Epidermal melanocyte (primary cell): ENCODE measurements around the gene SUPT3H.

Source experiments
- DNase-seq: peaks from one replicate; pipeline ENCODE4 v3.0.0; 2011; ENCODE audit warnings: low spot score; ENCODE audit not compliant: insufficient read length

SUPT3H gene

DNA sequence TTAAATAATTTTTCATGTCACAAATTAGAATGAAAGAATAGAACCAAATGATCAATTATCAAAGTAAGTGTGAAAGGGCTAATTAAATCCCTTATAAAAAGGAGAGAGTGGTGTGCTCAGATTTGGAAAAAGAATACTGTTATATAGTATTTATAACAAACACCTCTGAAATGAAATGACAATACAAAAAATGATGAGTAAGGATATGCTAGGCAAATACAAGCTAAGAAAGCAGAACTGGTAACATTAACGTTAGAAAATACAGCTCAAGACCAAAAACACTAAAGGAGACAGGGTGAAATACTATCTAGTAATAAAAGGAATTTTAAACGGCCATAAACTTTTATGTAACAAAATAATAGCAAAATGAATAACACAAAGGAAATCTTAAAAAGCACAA lies 373.8 kb downstream of the SUPT3H start:
- no peak for DNase-seq

DNA sequence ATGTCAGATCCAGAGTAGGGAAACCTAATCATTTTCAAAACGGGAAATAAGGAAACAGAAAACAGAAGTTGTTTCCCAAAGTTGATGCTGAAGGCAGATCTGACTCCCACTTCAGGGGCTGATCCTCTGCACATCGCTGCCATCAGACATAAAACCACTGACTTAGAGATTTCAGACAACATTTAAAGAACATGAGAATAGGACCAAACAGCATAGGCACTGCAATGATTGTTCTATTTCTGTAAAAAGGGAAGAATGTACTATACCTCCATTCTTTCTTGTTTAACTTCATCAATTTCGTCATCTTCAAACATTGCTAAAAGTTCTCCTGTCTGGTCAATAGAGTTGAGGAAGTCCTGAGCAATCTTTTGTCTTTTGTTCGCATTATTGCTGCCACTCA lies 374.3 kb downstream of the SUPT3H start:
- no peak for DNase-seq

DNA sequence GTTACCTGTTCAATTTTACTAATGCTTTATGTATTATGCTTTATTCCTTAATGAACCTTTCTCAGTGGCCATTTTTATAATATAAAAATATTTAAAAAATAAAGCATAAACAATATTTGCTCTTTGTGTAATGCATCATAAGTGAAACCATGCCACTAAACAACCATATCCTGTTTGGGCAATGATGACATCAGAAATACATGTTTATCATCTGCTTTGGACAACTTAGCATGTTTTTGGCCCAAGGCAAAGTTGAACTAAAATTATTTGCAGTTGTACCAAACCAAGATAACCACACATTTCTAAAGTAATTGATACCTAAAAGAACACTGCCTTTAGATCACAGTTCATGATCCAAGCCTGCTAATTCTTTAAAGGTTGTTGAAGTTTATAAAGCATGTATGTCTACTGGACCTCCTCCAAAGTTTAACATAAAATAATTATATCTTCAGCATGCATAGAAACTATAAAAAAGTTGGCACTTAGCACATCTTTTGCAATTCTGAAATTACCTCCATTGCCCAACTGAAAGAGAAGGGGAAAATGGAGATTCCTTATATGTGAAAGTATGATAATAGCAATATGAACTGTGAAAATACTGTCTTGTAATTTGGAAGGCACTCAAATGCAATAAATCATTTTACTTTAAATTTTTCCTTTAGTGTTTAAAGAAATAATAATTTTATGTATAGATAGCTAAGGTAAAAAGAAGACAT lies 375.2 kb downstream of the SUPT3H start:
- no peak for DNase-seq

DNA sequence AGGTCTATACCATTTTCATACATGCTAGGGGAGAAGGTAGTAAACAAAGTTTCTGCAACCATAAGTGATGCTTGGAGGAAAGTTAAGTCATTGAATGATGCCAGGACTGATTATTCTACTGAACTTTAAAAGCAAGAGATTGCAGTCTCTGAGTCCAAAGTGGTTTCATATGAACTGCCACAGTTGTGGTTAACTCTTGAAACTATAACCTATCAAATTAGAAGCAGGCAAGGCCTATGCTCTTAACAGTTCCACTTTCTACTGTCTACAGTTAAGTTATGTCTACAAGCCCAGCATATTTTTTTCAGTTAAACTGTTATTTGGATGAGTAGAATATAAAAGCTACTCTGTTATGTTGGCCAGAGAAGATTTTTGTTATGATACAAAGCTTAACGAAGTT lies 376.1 kb downstream of the SUPT3H start:
- DNase-seq: no peak

DNA sequence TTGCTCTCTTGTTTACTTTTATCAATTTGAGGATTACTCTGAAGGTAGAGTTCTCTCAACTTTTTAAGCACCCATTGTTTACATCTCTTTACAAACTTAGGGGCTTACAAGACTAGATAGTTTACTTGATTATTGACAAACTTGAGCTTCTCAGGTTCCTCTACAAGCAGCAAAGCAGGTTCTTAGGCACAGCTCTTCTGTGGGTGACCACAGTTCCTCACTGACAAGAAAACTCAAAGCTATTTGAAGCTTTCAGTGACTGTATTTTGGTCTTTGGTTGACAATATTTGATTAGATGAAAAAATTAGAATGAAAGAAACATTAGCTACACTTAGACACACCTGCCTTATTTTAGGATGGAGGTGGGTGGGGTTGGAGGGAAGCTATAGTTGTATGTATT lies 376.9 kb downstream of the SUPT3H start:
- no peak for DNase-seq

DNA sequence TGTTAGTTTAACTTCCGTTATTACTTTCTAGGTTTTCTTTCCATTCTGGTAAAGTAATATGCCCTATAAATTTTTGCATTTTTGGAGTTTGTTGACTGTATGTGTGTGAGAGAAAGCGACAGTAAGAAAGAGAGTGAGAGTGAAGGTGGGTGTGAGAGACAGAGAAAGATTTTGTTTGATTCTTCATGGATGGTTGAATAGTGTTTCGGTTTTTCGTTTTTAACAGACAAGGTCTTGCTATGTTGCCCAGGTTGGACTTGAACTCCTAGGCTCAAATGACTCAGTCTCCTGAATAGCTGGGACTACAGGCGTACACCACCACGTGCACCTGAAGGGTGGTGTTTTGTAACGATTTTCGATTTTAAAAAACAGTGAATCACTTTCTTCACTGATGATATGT lies 378.7 kb downstream of the SUPT3H start:
- DNase-seq: no peak

DNA sequence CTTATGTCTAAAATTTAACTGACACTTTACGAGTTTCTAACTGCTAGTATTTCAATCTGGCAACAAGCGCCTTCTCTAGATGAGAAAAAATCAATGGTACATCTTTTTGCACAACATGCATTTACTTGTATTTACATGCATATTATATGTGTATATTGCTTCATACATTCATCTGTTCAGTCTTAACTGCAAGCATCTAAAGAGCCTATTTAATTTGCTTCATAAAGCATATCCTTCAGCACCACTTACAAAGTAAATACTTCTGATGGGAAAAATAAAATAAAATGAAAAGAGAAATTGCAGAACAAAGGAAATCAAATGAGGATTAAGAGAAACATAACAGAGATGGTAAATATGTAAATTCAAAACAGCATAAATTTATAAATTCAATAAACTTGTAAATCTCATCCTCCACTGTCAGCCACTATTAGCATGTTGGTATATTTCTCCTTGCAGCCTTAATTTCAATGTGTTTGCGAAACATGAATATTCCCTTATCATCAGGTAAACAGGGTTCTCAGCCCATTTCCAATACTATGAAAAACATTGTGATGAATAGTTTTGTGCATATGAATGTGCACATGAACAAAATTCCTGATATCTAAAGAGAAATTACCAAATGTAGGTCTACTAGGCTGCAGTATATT lies 382.1 kb downstream of the SUPT3H start:
- no peak for DNase-seq

DNA sequence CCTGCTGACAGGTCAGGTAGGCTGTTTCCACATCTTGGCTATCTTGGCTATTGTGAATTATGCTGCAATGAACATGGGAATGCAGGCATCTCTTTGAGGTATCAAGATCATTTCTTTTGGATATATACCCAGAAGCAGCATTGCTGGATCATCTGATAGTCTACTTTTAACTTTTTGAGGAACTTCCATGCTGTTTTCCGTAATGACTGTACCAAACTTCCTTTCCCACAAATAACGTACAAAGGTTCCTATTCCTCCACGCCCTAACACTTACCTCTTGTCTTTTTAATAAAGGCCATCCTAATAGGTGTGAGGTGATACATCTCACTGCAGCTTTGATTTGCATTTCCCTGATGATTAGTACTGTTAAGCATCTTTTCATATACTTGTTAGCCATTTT lies 388.3 kb downstream of the SUPT3H start:
- DNase-seq: no peak

DNA sequence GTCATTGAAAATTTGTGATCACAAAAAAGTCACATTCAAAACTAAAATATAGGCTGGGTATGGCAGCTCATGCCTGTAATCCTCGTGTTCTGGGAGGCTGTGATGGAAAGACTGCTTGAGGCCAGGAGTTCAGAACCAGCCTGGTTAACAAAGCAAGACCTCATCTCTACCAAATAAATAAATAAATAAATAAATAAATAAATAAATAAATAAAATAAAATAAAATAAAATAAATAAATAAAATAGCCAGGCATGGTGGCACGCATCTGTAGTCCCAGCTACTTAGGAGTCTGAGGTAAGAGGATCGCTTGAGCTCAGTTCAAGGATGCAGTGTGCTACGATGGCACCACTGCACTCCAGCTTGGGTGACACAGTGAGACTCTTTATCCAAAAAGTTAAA lies 392.7 kb downstream of the SUPT3H start:
- no peak for DNase-seq

DNA sequence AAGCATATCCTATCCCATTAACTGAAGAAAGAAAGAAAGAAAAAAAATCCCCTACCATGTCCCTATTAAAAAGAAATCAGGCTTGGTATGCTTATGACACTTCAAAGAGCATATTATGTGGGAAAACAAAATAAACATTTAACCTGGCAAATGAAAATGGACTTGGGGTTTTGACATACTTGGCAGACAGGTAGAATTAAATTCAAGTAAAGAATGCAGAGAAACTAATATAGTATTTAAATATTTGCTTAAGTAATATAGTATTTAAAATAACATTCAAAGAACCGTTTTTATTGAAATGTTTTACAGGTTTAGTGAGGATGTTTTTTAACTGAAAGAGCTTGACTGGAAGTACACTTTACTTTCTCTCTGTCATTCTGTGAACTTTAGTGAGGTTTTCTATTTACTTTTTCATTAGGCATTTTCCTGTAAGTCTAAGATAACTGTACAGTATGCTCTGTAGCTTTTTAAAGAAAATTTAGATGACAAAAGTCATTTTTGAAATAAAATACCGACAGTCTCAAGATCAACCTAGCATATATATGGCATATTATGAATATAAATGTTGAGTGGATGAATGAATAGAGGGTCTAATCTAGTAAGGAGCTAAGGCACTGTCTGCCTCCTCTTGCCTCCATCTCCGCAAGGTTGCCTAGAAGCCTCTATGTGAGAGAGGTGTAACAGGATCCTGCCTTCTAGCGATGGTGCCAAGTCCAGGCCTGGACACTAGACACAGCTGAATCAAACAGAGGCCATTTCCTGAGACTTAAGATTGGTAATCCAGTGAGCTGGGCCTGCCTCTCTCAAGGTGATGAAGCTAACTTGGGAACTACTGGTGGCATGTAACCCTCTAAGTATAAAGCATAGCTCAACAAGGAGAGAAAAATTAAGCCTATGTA lies 394.0 kb downstream of the SUPT3H start:
- no peak for DNase-seq

DNA sequence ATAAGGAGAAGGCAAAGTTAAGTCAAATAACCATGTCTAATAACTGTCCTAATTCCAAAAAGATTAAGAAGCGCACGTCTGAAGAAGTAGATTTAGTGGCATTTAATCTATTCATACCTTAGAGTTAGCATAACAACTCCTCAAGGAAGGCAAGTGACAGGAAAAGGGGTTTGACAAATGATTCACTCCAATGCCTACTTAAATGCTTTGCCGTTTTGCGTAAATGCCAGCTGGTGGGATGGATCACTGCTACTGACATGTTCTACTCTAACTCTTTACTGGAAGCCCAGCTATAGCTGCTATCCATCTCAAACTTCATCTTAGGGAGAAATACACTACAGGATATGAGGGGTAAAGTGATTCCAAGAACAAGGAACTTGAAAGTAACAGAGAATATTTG lies 396.9 kb downstream of the SUPT3H start:
- no peak for DNase-seq

DNA sequence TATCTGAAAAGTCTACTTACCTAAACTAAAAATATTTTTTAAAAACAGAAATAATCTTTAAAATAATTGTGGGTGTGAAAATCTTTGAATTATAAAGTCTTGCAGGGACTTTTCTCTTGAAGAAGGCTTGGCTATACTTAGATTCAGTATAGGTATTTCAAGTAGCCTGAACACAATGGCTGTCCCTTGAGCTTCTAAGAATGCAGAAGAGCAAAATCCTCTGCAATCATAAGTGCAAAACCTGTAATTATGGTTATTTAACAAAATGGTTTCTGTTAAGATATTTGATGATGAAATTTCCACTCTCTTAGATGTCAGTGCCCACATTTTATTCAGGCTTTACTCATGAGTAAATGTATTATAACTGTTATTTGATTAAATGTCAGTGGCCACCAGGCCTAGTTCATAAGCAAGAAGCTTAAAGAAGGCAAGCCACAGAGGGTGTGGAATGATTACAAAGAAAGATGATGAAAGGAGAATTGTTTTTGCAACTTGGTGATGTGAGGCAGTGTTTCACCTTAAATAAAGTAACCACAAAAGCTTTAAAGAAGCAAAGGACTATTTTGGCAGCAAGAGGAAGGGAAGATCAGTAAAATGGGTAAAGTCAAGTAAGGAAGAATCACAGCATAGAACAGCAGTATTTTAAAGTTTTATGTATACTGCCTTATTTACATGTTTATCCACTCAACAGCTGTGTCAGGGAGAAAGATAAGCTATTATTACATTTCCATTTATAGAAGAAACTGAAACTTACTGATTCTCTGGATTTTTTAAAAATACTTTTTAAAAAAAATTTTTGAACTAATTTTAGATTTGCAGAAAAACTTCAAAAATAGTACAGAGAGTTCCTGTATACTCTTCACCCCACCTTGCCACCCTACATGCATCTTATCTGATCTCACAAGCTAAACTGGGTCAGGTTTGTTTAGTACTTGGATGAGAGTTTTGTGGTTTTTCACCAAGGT lies 400.8 kb downstream of the SUPT3H start:
- DNase-seq: no peak

DNA sequence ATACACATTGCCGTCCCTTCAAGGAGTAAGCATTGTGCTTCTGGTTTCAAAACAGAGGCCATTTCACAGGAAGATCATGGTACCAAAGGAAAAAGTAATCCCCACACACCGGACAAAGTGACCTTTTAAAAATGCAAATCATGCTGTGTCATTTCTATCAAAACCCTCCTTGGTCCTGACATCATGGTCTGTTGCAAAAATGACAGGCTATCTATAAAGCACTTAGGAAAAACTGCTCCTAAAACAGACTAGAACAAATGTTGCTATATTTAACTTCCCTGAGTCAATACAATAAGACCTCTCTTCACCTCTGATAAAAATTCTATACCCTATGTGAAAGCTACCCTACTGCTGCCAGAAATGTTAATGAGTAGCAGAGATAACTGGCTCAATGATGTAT lies 403.2 kb downstream of the SUPT3H start:
- no peak for DNase-seq

DNA sequence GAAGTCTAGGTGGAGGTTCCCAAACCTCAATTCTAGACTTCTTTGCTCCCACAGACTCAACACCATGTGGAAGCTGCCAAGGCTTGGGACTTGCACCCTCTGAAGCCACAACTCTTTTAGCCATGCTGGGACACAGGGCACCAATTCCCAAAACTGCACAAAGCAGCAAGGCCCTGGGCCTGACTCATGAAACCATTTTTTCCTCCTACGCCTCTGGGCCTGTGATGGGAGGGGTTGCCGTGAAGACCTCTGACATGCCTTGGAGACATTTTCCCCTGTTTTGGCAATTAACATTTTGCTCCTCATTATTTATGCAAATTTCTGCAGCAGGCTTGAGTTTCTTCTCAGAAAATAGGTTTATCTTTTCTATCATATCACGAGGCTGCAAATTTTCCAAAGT lies 405.0 kb downstream of the SUPT3H start:
- DNase-seq: no peak

DNA sequence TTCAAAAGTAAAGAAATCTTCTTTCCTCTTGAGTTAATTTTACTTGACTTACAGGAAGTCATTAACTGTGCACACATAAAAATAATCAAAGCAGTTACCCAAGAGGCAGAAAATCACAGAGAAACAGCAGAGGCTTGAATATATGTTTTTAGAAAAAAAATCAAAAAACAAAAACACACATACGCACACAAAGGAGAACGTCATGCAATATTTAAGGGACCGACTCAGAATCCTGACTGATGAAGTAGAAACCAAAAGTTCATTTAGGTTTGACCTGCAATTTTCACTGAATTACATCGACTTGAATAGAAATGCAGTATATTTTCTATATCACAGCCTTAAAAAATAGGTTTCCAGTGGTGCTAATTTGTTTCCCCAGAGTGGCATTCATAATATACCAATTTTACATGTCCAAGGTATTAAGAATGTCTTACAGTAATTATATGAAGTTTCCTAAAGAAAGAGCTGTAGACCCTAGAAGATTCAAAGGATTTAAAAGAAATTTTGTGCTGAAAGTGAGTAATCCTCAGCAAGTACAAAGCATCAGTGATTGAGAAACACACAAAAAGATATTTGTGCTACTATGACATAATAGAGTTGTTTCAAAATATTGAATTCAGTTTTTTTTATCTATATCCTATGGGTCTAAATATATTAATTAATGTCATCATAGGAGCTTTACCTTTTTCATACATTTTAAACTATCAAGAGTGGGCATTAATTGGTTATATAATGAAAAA lies 408.1 kb downstream of the SUPT3H start:
- DNase-seq: no peak

DNA sequence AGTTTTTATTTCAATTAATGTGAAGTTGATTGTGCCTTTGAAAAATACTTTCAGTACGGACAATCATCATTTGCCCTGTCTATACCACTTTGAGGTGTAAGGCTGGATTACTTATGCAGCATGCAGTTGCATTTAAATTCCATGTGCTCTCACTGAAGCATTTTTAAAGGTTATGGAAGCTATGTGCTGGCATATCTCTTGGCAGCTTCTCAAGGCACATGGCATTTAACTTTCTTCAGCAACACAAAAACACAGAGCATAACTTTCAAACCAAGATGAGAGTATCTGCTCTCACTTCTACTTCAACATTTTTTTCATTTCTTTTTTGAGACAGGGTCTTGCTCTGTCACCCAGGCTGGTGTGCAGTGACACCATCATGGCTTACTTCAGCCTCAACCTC lies 410.3 kb downstream of the SUPT3H start:
- no peak for DNase-seq

DNA sequence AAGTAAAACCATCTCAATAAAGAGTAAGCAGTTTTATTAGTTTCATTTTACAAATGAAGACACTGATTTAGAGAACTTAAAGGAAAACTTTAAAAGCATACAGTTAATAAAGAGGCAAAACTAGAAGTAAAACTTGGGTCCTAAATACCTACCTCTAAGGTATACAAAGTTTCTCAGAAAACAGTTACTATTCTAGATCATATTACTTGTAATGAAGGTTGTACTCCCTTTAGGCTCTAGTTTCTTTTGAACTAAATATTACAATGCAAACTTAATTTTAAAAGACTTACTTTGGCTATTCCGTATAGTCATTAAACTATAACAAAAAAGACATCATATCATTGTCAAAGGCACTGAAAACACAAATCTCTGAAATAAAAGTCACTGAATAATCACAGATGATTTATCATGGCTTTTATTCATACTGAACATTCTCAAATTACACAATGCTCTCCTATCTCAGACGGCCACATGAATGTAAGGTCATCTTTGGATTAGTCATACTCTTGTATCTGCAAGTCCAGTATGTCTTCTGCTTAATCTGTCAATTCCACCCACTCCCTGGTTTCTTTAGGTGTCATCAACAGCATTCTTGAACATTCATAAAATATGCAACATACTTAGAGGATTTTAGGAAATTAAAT lies 411.2 kb downstream of the SUPT3H start:
- no peak for DNase-seq

DNA sequence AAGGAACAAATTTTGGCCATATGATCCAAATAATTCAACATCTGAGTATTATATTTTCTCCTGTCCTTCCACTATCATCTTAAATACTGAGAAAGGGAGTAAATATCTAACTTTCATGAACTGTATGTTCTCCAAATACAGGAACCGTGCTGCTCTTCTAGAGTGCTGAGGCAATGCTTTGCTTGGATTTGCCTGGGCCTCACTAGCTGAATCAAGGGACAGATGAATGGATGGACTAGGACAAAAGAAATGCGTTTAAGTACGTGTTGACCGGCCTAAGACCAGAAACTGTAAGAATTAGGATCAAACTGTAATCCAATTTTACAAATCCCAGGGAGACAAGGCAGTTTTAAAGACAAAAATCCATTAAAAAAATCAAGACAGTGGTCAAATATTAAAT lies 412.0 kb downstream of the SUPT3H start:
- no peak for DNase-seq

DNA sequence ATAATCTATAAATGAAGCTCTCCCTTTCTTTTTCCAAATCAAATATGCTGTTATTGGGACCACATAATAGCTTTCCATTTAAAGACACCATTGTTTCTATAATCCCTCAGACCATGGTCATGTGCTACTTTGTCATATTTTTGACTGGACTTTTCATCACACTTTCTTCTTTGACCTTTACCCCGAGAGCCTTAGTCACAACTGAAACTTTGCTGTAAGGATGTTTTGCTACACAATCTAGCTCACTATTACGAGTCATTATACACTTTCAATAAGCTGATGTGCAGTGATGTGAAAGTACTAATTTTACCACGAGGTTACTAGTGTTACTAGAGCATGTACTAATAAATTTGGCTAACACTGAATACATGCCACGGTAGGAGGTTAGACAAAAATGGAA lies 416.8 kb downstream of the SUPT3H start:
- no peak for DNase-seq

DNA sequence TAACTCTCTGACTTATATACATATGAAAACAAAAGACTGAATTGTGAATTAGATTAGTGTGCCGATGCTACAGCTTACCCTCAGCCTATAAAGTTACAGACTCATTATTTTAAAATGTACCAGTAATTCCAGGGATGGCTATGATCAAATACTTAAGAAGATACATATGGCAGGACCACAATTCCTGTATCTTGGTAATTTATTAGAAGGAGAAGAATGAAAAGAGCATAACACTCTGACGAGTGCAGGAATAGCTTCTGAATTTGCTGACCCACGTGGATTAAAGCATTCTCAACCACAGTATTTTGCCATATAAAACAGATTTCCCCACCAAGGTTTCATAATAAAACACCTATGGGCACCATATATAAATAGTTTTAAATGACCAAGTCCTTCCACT lies 418.1 kb downstream of the SUPT3H start:
- no peak for DNase-seq
